Fibroblast of lung (primary cell): Measurements from ENCODE around the gene UTP25. TPM values are rescaled to one million over a fixed set of nuclear protein-coding genes. Genes with fewer than 3 reads are reported as not detected.
A peak's percentile ranks its signal among the peaks of the same experiment; 100 is the strongest.

Experiments used
- DNase-seq, 2 donors: peaks; one replicate each; pipeline versions ENCODE4 v3.0.0 to v3.0.0-alpha.2; 2010; ENCODE audit warnings: low read depth in 2 of 2
- H2AFZ ChIP-seq: 2 replicates; pipeline ENCODE4 v1.5.1; 2012; ENCODE audit warnings: low read length, control low read depth, inconsistent platforms
- H3K27ac ChIP-seq: 2 replicates; pipeline ENCODE4 v1.5.1; 2011; ENCODE audit warnings: low read length, control low read depth; ENCODE audit not compliant: insufficient read depth
- H3K27me3 ChIP-seq: 2 replicates; pipeline ENCODE4 v1.5.1; 2011; ENCODE audit warnings: mild to moderate bottlenecking, low read length; ENCODE audit not compliant: control insufficient read depth, insufficient read depth
- H3K36me3 ChIP-seq: 2 replicates; pipeline ENCODE4 v1.5.1; 2011; ENCODE audit warnings: low read length; ENCODE audit not compliant: control insufficient read depth, insufficient read depth
- H3K4me1 ChIP-seq: 2 replicates; pipeline ENCODE4 v1.5.1; 2011; ENCODE audit warnings: low read length; ENCODE audit not compliant: control insufficient read depth, insufficient read depth; ENCODE audit errors: extremely low read depth
- H3K4me2 ChIP-seq: 2 replicates; pipeline ENCODE4 v1.5.1; 2011; ENCODE audit warnings: low read length, control low read depth; ENCODE audit not compliant: insufficient read depth; ENCODE audit errors: extremely low read depth
- H3K4me3 ChIP-seq, 4 experiments: fragments of 200-600 bp in 1 of 4; sonication (generic) in 1 of 4; replicated peaks in 1 of 4; 2 replicates each; pipeline ENCODE4 v1.5.1; 2011 to 2016; ENCODE audit warnings: low read length in 4 of 4, low read depth in 3 of 4, mild to moderate bottlenecking in 3 of 4, control low read depth in 2 of 4, inconsistent platforms in 1 of 4, mixed read lengths in 1 of 4; ENCODE audit not compliant: insufficient read depth in 1 of 4; ENCODE audit errors: control extremely low read depth in 1 of 4
- H3K79me2 ChIP-seq: 2 replicates; pipeline ENCODE4 v1.5.1; 2012; ENCODE audit warnings: mild to moderate bottlenecking, low read length, inconsistent platforms; ENCODE audit not compliant: control insufficient read depth, insufficient read depth
- H3K9ac ChIP-seq: 2 replicates; pipeline ENCODE4 v1.5.1; 2011; ENCODE audit warnings: mild to moderate bottlenecking, low read length, control low read depth; ENCODE audit not compliant: insufficient read depth
- H3K9me3 ChIP-seq: 2 replicates; pipeline ENCODE4 v1.5.1; 2012; ENCODE audit warnings: low read depth, low read length; ENCODE audit not compliant: control insufficient read depth, insufficient read depth
- H4K20me1 ChIP-seq: 2 replicates; pipeline ENCODE4 v1.5.1; 2011; ENCODE audit warnings: low read length; ENCODE audit not compliant: control insufficient read depth, insufficient read depth; ENCODE audit errors: extremely low read depth
- CTCF ChIP-seq, 2 donors: IDR thresholded peaks in 1 of 2; conservative IDR thresholded peaks in 1 of 2; 1 replicate in 1 of 2; 2 replicates in 1 of 2; pipeline ENCODE4 v1.5.1; 2011 to 2012; ENCODE audit warnings: low read length in 2 of 2, control low read depth in 1 of 2, inconsistent platforms in 1 of 2, low read depth in 1 of 2, mild to moderate bottlenecking in 1 of 2
- EZH2 ChIP-seq: IDR thresholded peaks from 2 replicates; pipeline ENCODE4 v1.5.1; 2012; ENCODE audit warnings: low read length, control low read depth, mild to moderate bottlenecking; ENCODE audit errors: missing control alignments
- polyA plus RNA-seq, 2 donors: library from polyadenylated mRNA; depleted of rRNA in 1 of 2; stranded (reverse) in 1 of 2; unstranded in 1 of 2; fragments of >200 nt; gene quantifications; 2 replicates each; pipeline ENCODE4 v1.2.1, GENCODE V29; 2011 to 2012; ENCODE audit warnings: missing spikeins in 1 of 2
- total RNA-seq: library from RNA; depleted of rRNA; stranded (reverse); fragments of >200 nt; gene quantifications from 2 replicates; pipeline ENCODE4 v1.2.1, GENCODE V29; 2014

The UTP25 gene
- total and polyA plus RNA-seq, 2 donors (not counting 1 experiment from before 2014, with no cell fraction given): 10.4 to 12.3 TPM

DNA sequence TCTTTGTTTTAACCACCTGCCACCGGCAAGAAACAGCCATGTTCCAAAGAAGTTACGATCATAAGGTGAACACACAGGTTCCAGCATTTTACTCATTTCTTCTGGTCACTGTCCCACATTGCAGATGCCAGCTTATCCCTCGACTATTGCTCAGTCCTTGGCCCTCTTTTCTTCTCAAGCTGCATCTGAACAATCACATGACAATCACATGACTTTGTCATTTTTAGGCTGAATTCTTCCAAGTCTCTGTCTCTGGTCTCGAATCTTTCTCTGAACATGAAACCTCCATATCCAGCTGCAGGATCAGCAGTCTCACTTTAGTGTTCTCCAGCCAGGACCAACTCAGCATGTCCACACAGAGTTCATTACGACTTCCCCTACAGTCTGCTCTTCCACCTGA is 53.8 kb downstream of the UTP25 start:
- Histone ChIP-seq H3K9me3 (no peaks in the 10 kb centered on the region), H3K79me2 (no peaks in the 10 kb centered on the region), H4K20me1 (no peaks in the 10 kb centered on the region), H3K36me3 (no peaks in the 10 kb centered on the region), H3K4me3 (no peak overlapping the region), H3K27ac (no peak overlapping the region), H3K27me3 (peaks cover 7% of the 10 kb centered on the region), H3K4me1 (peaks cover 19% of the 10 kb centered on the region), H3K4me2 (no peak overlapping the region), H3K9ac (no peak overlapping the region), H2AFZ (no peak overlapping the region)
- TF ChIP-seq CTCF (conservative IDR thresholded peaks at IDR 0.05 in 1 of 2, IDR thresholded peaks at IDR 0.05 in 1 of 2; ENCODE audit: low read depth in 1 of 2, low read length in 2 of 2) (no peak), EZH2 (no peak)
- DNase-seq: no peak

GRCh38 chr1:209882286-209882685 is 54.5 kb downstream of the UTP25 start:
- H3K27ac ChIP-seq: no peak overlapping the region
- peaks cover 19% of the 10 kb centered on the region for H3K4me1 ChIP-seq
- no peak overlapping the region for H2AFZ ChIP-seq
- H3K36me3 ChIP-seq: no peaks in the 10 kb centered on the region
- H3K27me3 ChIP-seq: peaks cover 9% of the 10 kb centered on the region
- DNase-seq: no peak
- no peak overlapping the region for H3K4me2 ChIP-seq
- no peak overlapping the region for H3K9ac ChIP-seq
- no peaks in the 10 kb centered on the region for H3K9me3 ChIP-seq
- H3K4me3 ChIP-seq: no peak overlapping the region
- TF ChIP-seq CTCF (conservative IDR thresholded peaks at IDR 0.05 in 1 of 2, IDR thresholded peaks at IDR 0.05 in 1 of 2; ENCODE audit: low read depth in 1 of 2, low read length in 2 of 2): no peak
- TF ChIP-seq EZH2: no peak
- H3K79me2 ChIP-seq: no peaks in the 10 kb centered on the region
- no peaks in the 10 kb centered on the region for H4K20me1 ChIP-seq

DNA sequence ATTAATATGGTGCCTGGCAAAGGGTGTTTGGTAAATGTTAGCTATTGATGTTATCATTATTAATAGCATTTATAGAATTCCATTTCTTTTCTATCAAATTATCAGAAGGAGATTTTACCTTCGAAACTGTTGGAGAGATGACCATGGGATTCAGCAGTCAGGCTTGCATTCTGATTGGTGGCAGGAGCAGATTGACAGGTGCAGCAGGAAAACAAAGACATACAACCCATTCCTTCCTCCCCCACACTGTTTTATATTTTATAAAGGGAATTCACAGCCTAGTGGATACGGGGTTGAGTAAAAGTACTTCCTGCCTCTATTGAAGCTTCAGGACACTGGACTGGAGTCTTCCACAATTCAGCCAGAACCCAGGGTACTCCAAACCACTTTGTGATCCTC is 55.2 kb downstream of the UTP25 start:
- no peaks in the 10 kb centered on the region for H3K36me3 ChIP-seq
- TF ChIP-seq EZH2 (no peak), CTCF (conservative IDR thresholded peaks at IDR 0.05 in 1 of 2, IDR thresholded peaks at IDR 0.05 in 1 of 2; ENCODE audit: low read depth in 1 of 2, low read length in 2 of 2) (no peak)
- H3K4me3 ChIP-seq: no peak overlapping the region
- no peak for DNase-seq
- no peaks in the 10 kb centered on the region for H3K9me3 ChIP-seq
- no peak overlapping the region for H3K9ac ChIP-seq
- peak overlapping the region; percentile 64 for H3K27ac ChIP-seq
- H3K4me2 ChIP-seq: no peak overlapping the region
- no peaks in the 10 kb centered on the region for H3K79me2 ChIP-seq
- H3K27me3 ChIP-seq: peaks cover 9% of the 10 kb centered on the region
- peaks cover 19% of the 10 kb centered on the region for H3K4me1 ChIP-seq
- H2AFZ ChIP-seq: peak overlapping the region; percentile 9
- no peaks in the 10 kb centered on the region for H4K20me1 ChIP-seq
